ENCODE results near the gene COL23A1. TPM values are rescaled to one million over a fixed set of nuclear protein-coding genes. Genes with fewer than 3 reads are reported as not detected.

The COL23A1 gene
- total RNA-seq, 2 donors from 2014 or later: 1.5 to 2.5 TPM

GRCh38 chr5:178353461-178353860 is 236.7 kb downstream of the COL23A1 start:
- no peak overlapping the region for H3K27ac ChIP-seq
- H3K4me3 ChIP-seq: no peak overlapping the region
- H3K4me1 ChIP-seq (ENCODE audit: control insufficient read depth in 1 of 2, low read depth in 2 of 2): peaks cover 5 to 14% of the 10 kb centered on the region in 2 donors
- ATAC-seq (ENCODE audit: insufficient number of reproducible peaks, low FRiP score, low read depth): no peak
- no peak for DNase-seq (ENCODE audit: low spot score)
- H3K36me3 ChIP-seq: no peaks in the 10 kb centered on the region
- no peaks in the 10 kb centered on the region for H3K9me3 ChIP-seq
- TF ChIP-seq CTCF (IDR thresholded peaks at IDR 0.05): no peak
- H3K27me3 ChIP-seq (replicated peaks; ENCODE audit: insufficient read depth): peaks cover 8% of the 10 kb centered on the region

- Histone ChIP-seq H3K27me3 (replicated peaks; ENCODE audit: insufficient read depth) (peaks cover 8% of the 10 kb centered on the region), H3K36me3 (no peaks in the 10 kb centered on the region), H3K4me3 (no peak overlapping the region), H3K27ac (no peak overlapping the region), H3K4me1 (ENCODE audit: control insufficient read depth in 1 of 2, low read depth in 2 of 2) (peaks cover 5 to 11% of the 10 kb centered on the region in 2 donors), H3K9me3 (no peaks in the 10 kb centered on the region)
- DNase-seq (ENCODE audit: low spot score) (no peak), ATAC-seq (ENCODE audit: insufficient number of reproducible peaks, low FRiP score, low read depth) (no peak)
- TF ChIP-seq CTCF (IDR thresholded peaks at IDR 0.05): no peak
Observed at GRCh38 chr5:178352035-178352349, 238.2 kb downstream of the COL23A1 start.

- H3K9me3 ChIP-seq: no peaks in the 10 kb centered on the region
- no peaks in the 10 kb centered on the region for H3K36me3 ChIP-seq
- peaks cover 5 to 6% of the 10 kb centered on the region in 2 donors for H3K4me1 ChIP-seq (ENCODE audit: control insufficient read depth in 1 of 2, low read depth in 2 of 2)
- ATAC-seq (ENCODE audit: insufficient number of reproducible peaks, low FRiP score, low read depth) (no peak), DNase-seq (ENCODE audit: low spot score) (no peak)
- H3K4me3 ChIP-seq: no peak overlapping the region
- peaks cover 8% of the 10 kb centered on the region for H3K27me3 ChIP-seq (replicated peaks; ENCODE audit: insufficient read depth)
- no peak for TF ChIP-seq CTCF (IDR thresholded peaks at IDR 0.05)
- H3K27ac ChIP-seq: no peak overlapping the region
Observed at GRCh38 chr5:178351221-178352034, 238.8 kb downstream of the COL23A1 start.

GRCh38 chr5:178350361-178351220 is 239.6 kb downstream of the COL23A1 start:
- no peak overlapping the region for H3K27ac ChIP-seq
- TF ChIP-seq CTCF (IDR thresholded peaks at IDR 0.05): no peak
- ATAC-seq (ENCODE audit: insufficient number of reproducible peaks, low FRiP score, low read depth) (no peak), DNase-seq (ENCODE audit: low spot score) (no peak)
- H3K4me3 ChIP-seq: no peak overlapping the region
- H3K36me3 ChIP-seq: no peaks in the 10 kb centered on the region
- H3K27me3 ChIP-seq (replicated peaks; ENCODE audit: insufficient read depth): peaks cover 3% of the 10 kb centered on the region
- no peaks in the 10 kb centered on the region for H3K4me1 ChIP-seq (ENCODE audit: control insufficient read depth in 1 of 2, low read depth in 2 of 2)
- H3K9me3 ChIP-seq: no peaks in the 10 kb centered on the region

GRCh38 chr5:178349625-178350353 is 240.4 kb downstream of the COL23A1 start:
- Histone ChIP-seq H3K4me3 (no peak overlapping the region), H3K36me3 (no peaks in the 10 kb centered on the region), H3K27me3 (replicated peaks; ENCODE audit: insufficient read depth) (no peaks in the 10 kb centered on the region), H3K27ac (no peak overlapping the region), H3K9me3 (no peaks in the 10 kb centered on the region), H3K4me1 (ENCODE audit: control insufficient read depth in 1 of 2, low read depth in 2 of 2) (no peaks in the 10 kb centered on the region)
- DNase-seq (ENCODE audit: low spot score) (no peak), ATAC-seq (ENCODE audit: insufficient number of reproducible peaks, low FRiP score, low read depth) (no peak)
- TF ChIP-seq CTCF (IDR thresholded peaks at IDR 0.05): no peak

Data from thoracic aorta (tissue), 2 donors.